GM23338 (cell line): ENCODE data around the gene SKIC2. TPM values are rescaled to one million over a fixed set of nuclear protein-coding genes. Genes with fewer than 3 reads are reported as not detected.
"Not testable (repeated sequence)": the region's sequence is repeated elsewhere in the genome, so short reads cannot be mapped to it uniquely, and the experiment has no call there.

ENCODE experiments used
- ATAC-seq: fragments of 200-7000 bp; cut with Tn5 transposase; 3 replicates; pipeline ENCODE4 v1.9.1; 2020
- DNase-seq: peaks from one replicate; pipeline ENCODE4 v3.0.0-alpha.2; 2015; ENCODE audit warnings: low spot score
- H2AFZ ChIP-seq: fragments of 200-600 bp; sonication (generic); 2 replicates; pipeline ENCODE4 v1.8.0; 2016; ENCODE audit warnings: antibody characterized with exemption, mild to moderate bottlenecking, moderate library complexity
- H3F3A ChIP-seq: fragments of 200-600 bp; sonication (generic); replicated peaks from 2 replicates; pipeline ENCODE4 v1.8.0; 2017; ENCODE audit warnings: antibody characterized with exemption, mixed run types, low read depth
- H3K27ac ChIP-seq: fragments of 200-600 bp; sonication (generic); 2 replicates; pipeline ENCODE4 v1.6.1; 2016; ENCODE audit warnings: low read depth
- H3K27me3 ChIP-seq: fragments of 200-600 bp; sonication (generic); 2 replicates; pipeline ENCODE4 v1.8.0; 2016; ENCODE audit warnings: mild to moderate bottlenecking, mixed run types, moderate library complexity; ENCODE audit not compliant: insufficient read depth
- H3K36me3 ChIP-seq: fragments of 200-600 bp; sonication (generic); 2 replicates; pipeline ENCODE4 v1.8.0; 2016; ENCODE audit warnings: mild to moderate bottlenecking; ENCODE audit not compliant: insufficient read depth
- H3K4me1 ChIP-seq: fragments of 200-600 bp; sonication (generic); 2 replicates; pipeline ENCODE4 v1.8.0; 2016; ENCODE audit warnings: mild to moderate bottlenecking, moderate library complexity; ENCODE audit not compliant: insufficient read depth
- H3K4me2 ChIP-seq: fragments of 200-600 bp; sonication (generic); 2 replicates; pipeline ENCODE4 v1.7.1; 2017; ENCODE audit warnings: mixed run types
- H3K4me3 ChIP-seq: fragments of 200-600 bp; sonication (generic); 2 replicates; pipeline ENCODE4 v1.6.1; 2016; ENCODE audit warnings: mixed run types
- H3K79me2 ChIP-seq: fragments of 200-600 bp; sonication (generic); replicated peaks from 2 replicates; pipeline ENCODE4 v1.8.0; 2017; ENCODE audit warnings: mild to moderate bottlenecking; ENCODE audit not compliant: insufficient read depth
- H3K9me2 ChIP-seq: fragments of 200-600 bp; sonication (generic); 2 replicates; pipeline ENCODE4 v1.8.0; 2017; ENCODE audit not compliant: insufficient read depth
- H4K20me1 ChIP-seq: fragments of 200-600 bp; sonication (generic); replicated peaks from 2 replicates; pipeline ENCODE4 v1.8.0; 2017; ENCODE audit warnings: mild to moderate bottlenecking; ENCODE audit not compliant: insufficient read depth
- H3K27ac Mint-ChIP-seq: 2 replicates; pipeline ENCODE4 v1.8.0; 2020; ENCODE audit warnings: inconsistent platforms, mild to moderate bottlenecking, moderate library complexity, mixed read lengths
- H3K27me3 Mint-ChIP-seq: 3 replicates; pipeline ENCODE4 v1.8.0; 2022; ENCODE audit warnings: low read depth, mild to moderate bottlenecking, moderate library complexity, mixed read lengths, inconsistent platforms; ENCODE audit not compliant: insufficient read depth, poor library complexity
- H3K36me3 Mint-ChIP-seq: 3 replicates; pipeline ENCODE4 v1.8.0; 2021; ENCODE audit warnings: low read depth, mild to moderate bottlenecking, inconsistent platforms, moderate library complexity, mixed read lengths
- H3K4me1 Mint-ChIP-seq: 3 replicates; pipeline ENCODE4 v1.8.0; 2020; ENCODE audit warnings: mild to moderate bottlenecking, inconsistent platforms, mixed read lengths
- H3K4me3 Mint-ChIP-seq: 3 replicates; pipeline ENCODE4 v1.8.0; 2021; ENCODE audit warnings: moderate library complexity, mild to moderate bottlenecking, inconsistent platforms, mixed read lengths
- H3K9me3 Mint-ChIP-seq: 3 replicates; pipeline ENCODE4 v1.8.0; 2020; ENCODE audit warnings: moderate library complexity, mild to moderate bottlenecking, inconsistent platforms, mixed read lengths
- EZH2phosphoT487 ChIP-seq: fragments of 200-600 bp; sonication (generic); IDR thresholded peaks from one replicate; pipeline ENCODE4 v1.8.1; 2018; ENCODE audit warnings: antibody characterized with exemption; ENCODE audit not compliant: unreplicated experiment
- JUNB ChIP-seq: IDR thresholded peaks from one replicate; pipeline ENCODE4 v1.6.1; 2016; ENCODE audit warnings: antibody characterized with exemption; ENCODE audit not compliant: unreplicated experiment
- POLR2AphosphoS5 ChIP-seq: IDR thresholded peaks from 2 replicates; pipeline ENCODE4 v1.6.1; 2016; ENCODE audit warnings: antibody characterized with exemption, low read depth
- polyA plus RNA-seq: library from polyadenylated mRNA; unstranded; fragments of >200 nt; fragmentation: Nextera tagmentation; extraction: Ambion mirVana; gene quantifications from 2 replicates; pipeline ENCODE4 v1.2.1, GENCODE V29; 2016
- total RNA-seq: library from RNA; depleted of rRNA; stranded (reverse); fragments of >200 nt; shearing (Covaris generic); gene quantifications from 2 replicates; pipeline ENCODE4 v1.2.3, GENCODE V29; 2014
- TF ChIP-seq, protein P1 (sequence below): IDR thresholded peaks from one replicate; pipeline ENCODE4 v1.6.1; 2018; ENCODE audit warnings: antibody characterized with exemption; ENCODE audit not compliant: unreplicated experiment

The SKIC2 gene
- total and polyA plus RNA-seq, 2 experiments from 2014 or later = 21.6 to 47.2 TPM

DNA sequence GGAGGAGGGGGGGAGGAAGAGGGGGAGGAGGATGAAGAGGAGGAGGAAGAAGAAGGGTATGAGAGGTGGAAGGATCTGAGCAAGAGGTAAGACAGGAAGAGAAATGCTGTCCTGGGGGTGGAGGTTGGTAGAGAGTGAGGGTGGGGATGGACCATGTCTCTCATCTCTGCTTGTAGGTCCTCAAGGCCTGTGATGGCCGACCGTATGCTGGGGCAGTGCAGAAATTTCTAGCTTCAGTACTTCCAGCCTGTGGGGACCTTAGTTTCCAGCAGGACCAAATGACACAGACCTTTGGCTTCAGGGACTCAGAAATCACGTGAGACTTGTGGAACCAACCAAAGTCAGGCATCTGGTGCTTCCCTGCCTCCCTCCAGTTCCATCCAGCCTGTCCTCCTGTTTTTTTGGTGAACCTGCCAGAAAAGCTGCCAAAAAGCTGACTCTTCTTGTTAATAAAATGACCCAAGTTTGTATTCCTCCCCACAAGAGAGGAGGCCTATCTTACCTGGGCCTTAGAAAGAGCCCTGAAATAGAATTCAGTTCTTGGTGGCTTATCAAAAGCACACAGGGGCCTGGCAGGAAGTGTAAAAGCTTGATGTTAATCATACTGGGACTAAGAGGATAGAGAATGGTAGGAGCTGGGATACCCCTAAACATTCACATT is 20.4 kb downstream of the SKIC2 start (continued):
- TF ChIP-seq POLR2AphosphoS5 (no peak), JUNB (no peak), EZH2phosphoT487 (no peak)
- TF ChIP-seq, protein P1, sequence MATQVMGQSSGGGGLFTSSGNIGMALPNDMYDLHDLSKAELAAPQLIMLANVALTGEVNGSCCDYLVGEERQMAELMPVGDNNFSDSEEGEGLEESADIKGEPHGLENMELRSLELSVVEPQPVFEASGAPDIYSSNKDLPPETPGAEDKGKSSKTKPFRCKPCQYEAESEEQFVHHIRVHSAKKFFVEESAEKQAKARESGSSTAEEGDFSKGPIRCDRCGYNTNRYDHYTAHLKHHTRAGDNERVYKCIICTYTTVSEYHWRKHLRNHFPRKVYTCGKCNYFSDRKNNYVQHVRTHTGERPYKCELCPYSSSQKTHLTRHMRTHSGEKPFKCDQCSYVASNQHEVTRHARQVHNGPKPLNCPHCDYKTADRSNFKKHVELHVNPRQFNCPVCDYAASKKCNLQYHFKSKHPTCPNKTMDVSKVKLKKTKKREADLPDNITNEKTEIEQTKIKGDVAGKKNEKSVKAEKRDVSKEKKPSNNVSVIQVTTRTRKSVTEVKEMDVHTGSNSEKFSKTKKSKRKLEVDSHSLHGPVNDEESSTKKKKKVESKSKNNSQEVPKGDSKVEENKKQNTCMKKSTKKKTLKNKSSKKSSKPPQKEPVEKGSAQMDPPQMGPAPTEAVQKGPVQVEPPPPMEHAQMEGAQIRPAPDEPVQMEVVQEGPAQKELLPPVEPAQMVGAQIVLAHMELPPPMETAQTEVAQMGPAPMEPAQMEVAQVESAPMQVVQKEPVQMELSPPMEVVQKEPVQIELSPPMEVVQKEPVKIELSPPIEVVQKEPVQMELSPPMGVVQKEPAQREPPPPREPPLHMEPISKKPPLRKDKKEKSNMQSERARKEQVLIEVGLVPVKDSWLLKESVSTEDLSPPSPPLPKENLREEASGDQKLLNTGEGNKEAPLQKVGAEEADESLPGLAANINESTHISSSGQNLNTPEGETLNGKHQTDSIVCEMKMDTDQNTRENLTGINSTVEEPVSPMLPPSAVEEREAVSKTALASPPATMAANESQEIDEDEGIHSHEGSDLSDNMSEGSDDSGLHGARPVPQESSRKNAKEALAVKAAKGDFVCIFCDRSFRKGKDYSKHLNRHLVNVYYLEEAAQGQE = no peak

DNA sequence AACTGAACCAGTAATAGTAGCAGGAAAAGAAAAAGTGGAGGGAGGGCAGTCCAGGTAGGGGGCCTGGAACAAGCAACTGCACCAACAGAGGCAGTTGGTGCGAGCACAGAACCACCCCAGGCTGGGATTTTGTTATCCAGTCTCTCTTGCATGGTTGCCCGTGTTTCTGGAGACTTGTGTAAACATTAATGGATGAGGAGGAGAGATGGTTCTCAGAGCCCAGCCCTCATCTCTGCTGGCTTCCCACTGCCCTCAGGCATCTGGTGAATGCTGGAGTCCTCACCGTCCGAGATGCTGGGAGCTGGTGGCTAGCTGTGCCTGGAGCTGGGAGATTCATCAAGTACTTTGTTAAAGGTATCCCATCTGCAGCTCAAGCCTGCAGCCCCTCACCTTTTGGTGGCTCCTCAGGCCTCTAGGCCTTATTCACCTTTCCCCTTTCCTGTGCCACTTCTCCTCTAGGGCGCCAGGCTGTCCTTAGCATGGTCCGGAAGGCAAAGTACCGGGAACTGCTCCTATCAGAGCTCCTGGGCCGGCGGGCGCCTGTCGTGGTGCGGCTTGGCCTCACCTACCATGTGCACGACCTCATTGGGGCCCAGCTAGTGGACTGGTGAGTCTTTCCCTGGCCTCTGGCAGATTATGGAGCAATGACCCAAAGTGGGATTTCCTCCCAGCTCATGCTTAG is 21.4 kb downstream of the SKIC2 start:
- not testable (repeated sequence) for DNase-seq, ATAC-seq, H3K4me3 ChIP-seq, H3K4me1 Mint-ChIP-seq, H3K36me3 ChIP-seq, H3K27ac ChIP-seq, H3K4me3 Mint-ChIP-seq, H3K27me3 ChIP-seq, H2AFZ ChIP-seq, H3K27me3 Mint-ChIP-seq, H4K20me1 ChIP-seq, H3K9me2 ChIP-seq, H3K4me2 ChIP-seq, H3K4me1 ChIP-seq, H3K27ac Mint-ChIP-seq, H3K79me2 ChIP-seq, H3F3A ChIP-seq
- Mint-ChIP-seq H3K36me3 (peaks cover 18% of the 10 kb centered on the region; the same call in 2 of the 3 replicates), H3K9me3 (peaks cover 20% of the 10 kb centered on the region)

DNA sequence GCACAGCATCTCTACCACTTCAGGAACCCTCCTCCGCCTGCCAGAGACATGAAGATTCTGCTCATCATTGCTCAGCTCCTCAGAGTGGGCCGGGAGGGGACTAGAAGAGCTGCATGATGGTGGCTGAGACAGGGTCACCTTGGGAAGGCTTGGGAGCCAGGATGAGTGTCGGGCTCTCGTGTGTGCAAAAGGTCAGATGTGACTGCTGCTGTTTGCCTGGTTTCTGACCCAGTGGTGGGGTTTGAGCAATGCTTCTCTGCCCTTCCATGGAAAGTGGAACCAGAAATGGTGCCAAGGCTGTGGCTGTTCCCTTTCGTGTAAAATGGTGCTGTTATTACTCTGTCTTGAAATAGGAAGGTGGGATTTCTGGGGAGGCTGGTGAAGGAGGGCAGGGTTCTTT is 22.0 kb downstream of the SKIC2 start:
- H3K27me3 Mint-ChIP-seq, H3K4me2 ChIP-seq, H2AFZ ChIP-seq, H3K4me3 Mint-ChIP-seq, H3K27me3 ChIP-seq, H3F3A ChIP-seq, H3K4me1 Mint-ChIP-seq, DNase-seq, H3K4me3 ChIP-seq, H3K27ac ChIP-seq, H3K9me2 ChIP-seq, H3K4me1 ChIP-seq, H4K20me1 ChIP-seq, H3K79me2 ChIP-seq, H3K27ac Mint-ChIP-seq, H3K36me3 ChIP-seq, ATAC-seq: not testable (repeated sequence)
- peaks cover 16% of the 10 kb centered on the region for H3K9me3 Mint-ChIP-seq
- peaks cover 14% of the 10 kb centered on the region; the same call in 2 of the 3 replicates for H3K36me3 Mint-ChIP-seq

DNA sequence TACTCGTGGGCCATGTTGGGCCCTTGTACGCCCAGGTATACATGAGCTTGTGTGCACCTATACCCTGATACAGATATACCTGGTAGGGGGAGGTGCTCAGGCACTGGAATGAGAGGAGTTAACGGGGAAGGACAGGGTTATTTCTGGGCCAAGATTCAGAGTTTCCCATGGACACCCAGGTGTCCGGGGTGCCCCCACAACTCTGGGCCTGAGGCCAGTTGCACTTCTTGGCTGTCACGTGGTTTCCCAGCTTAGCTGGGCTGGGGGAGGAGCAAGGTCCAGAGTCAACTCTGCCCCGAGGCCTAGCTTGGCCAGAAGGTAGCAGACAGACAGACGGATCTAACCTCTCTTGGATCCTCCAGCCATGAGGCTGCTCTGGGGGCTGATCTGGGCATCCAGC is 22.8 kb downstream of the SKIC2 start, which contains the start of gene C4A:
TSS of gene C4A (plus strand) at position 314 of the 400 bp plus-strand sequence. CDS start at position 365, 51 bp downstream.
- H3K4me1 Mint-ChIP-seq, H3K27ac Mint-ChIP-seq, H3K4me3 Mint-ChIP-seq, DNase-seq, H3K27me3 ChIP-seq, H3K27me3 Mint-ChIP-seq, H3K4me2 ChIP-seq, H4K20me1 ChIP-seq, H3K36me3 ChIP-seq, ATAC-seq, H3F3A ChIP-seq, H3K27ac ChIP-seq, H2AFZ ChIP-seq, H3K4me3 ChIP-seq, H3K4me1 ChIP-seq, H3K9me2 ChIP-seq, H3K79me2 ChIP-seq: not testable (repeated sequence)
- Mint-ChIP-seq H3K36me3 (peaks cover 13% of the 10 kb centered on the region; the same call in 2 of the 3 replicates), H3K9me3 (peaks cover 14% of the 10 kb centered on the region)

DNA sequence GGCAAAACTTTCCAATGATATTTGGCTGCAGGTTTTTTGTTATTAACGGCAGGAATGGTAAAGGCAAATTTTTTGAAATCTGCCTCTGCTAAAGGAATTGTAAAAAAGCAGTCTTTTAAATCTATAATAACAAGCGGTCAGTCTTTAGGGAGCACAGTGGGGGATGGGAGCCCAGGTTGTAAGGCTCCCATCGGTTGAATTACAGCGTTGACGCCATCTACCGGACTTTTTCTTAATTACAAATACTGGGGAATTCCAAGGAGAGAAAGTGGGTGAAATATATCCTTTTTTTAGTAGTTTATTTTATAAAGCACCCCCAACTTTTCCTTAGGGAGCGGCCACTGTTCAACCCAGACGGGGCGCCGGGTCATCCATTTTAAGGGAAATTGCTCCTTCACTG is 30.4 kb downstream of the SKIC2 start:
- H3K4me3 ChIP-seq, H3K4me1 Mint-ChIP-seq, H3K9me2 ChIP-seq, H3K36me3 ChIP-seq, H3K79me2 ChIP-seq, H4K20me1 ChIP-seq, H3K4me3 Mint-ChIP-seq, DNase-seq, H3K9me3 Mint-ChIP-seq, H3K4me2 ChIP-seq, H3K27me3 Mint-ChIP-seq, H3K27me3 ChIP-seq, H3F3A ChIP-seq, H3K27ac ChIP-seq, H2AFZ ChIP-seq, H3K27ac Mint-ChIP-seq, H3K36me3 Mint-ChIP-seq, H3K4me1 ChIP-seq: not testable (repeated sequence)
- peak; percentile 80 for ATAC-seq

DNA sequence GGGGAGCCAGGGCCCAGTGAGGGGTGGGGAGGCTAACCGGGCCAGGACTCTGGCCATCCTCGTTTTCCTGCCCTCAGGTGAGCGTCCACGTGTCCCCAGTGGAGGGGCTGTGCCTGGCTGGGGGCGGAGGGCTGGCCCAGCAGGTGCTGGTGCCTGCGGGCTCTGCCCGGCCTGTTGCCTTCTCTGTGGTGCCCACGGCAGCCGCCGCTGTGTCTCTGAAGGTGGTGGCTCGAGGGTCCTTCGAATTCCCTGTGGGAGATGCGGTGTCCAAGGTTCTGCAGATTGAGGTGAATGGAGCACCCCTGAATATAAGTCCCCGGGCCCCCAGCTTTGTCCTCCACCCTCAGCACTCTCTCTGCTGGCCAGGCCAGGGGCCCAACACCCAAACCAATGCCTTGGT is 35.4 kb downstream of the SKIC2 start:
- H3K4me1 Mint-ChIP-seq, H3K4me3 Mint-ChIP-seq, H3K27me3 ChIP-seq, H4K20me1 ChIP-seq, H3F3A ChIP-seq, H3K9me3 Mint-ChIP-seq, ATAC-seq, H3K79me2 ChIP-seq, H3K4me2 ChIP-seq, H3K27me3 Mint-ChIP-seq, H3K27ac Mint-ChIP-seq, H2AFZ ChIP-seq, H3K36me3 Mint-ChIP-seq, H3K4me3 ChIP-seq, H3K9me2 ChIP-seq, H3K27ac ChIP-seq, DNase-seq, H3K36me3 ChIP-seq, H3K4me1 ChIP-seq: not testable (repeated sequence)
